HepG2 (cell line): ENCODE measurements around the gene CEACAM4. TPM values are rescaled to one million over a fixed set of nuclear protein-coding genes. Genes with fewer than 3 reads are reported as not detected.

ENCODE experiments used
- ATAC-seq: fragments of 200-7000 bp; cut with Tn5 transposase; 3 replicates; pipeline ENCODE4 v1.9.1; 2020; ENCODE audit warnings: mild to moderate bottlenecking, moderate library complexity
- BruUV-seq: library from RNA; stranded (reverse); fragments of 400-500 nt; replicated peaks from 2 replicates; lab custom pipeline; 2021; lab: Mats Ljungman, UMichigan
- CTCF ChIA-PET: fragments of 300-600 bp; formaldehyde crosslinking; extraction: SDS; loops from one replicate; lab custom pipeline; 2021; ENCODE audit warnings: low total read pairs, inconsistent platforms, low intra/inter-chr PET ratio; lab: Yijun Ruan, JAX
- POLR2A ChIA-PET: fragments of 350-600 bp; sonication (Branson Sonifier 250); formaldehyde crosslinking; loops from one replicate; lab custom pipeline; 2020; ENCODE audit warnings: antibody characterized with exemption, inconsistent platforms; lab: Yijun Ruan, JAX
- DNase-seq: peaks from one replicate; pipeline ENCODE4 v3.0.0-alpha.2; 2015; ENCODE audit warnings: low spot score
- FAIRE-seq: peaks from 3 replicates; lab custom pipeline; 2011; peaks lifted over from hg19 to GRCh38; lab: Jason Lieb, UNC
- H2AFZ ChIP-seq: one replicate; pipeline ENCODE4 v1.6.1; 2011; ENCODE audit warnings: low read length, inconsistent platforms
- H3K27ac ChIP-seq: fragments of 300-600 bp; 3 replicates; pipeline ENCODE4 v1.8.0; 2011; ENCODE audit warnings: mixed run types, mild to moderate bottlenecking, mixed read lengths, low read length, inconsistent platforms; ENCODE audit not compliant: insufficient read depth; ENCODE audit errors: extremely low read length
- H3K27me3 ChIP-seq, 2 experiments: fragments of 200-600 bp in 1 of 2; 2 replicates in 1 of 2; 3 replicates in 1 of 2; pipeline versions ENCODE4 v1.6.0 to v1.8.0; 2011; ENCODE audit warnings: low read length in 2 of 2, mild to moderate bottlenecking in 2 of 2, moderate library complexity in 2 of 2, inconsistent platforms in 1 of 2; ENCODE audit not compliant: insufficient read depth in 2 of 2, control insufficient read depth in 1 of 2
- H3K36me3 ChIP-seq, 2 experiments: fragments of 200-600 bp in 1 of 2; replicated peaks in 1 of 2; 2 replicates in 1 of 2; 3 replicates in 1 of 2; pipeline versions ENCODE4 v1.5.1 to v1.8.0; 2011; ENCODE audit warnings: low read length in 2 of 2, inconsistent platforms in 1 of 2; ENCODE audit not compliant: insufficient read depth in 2 of 2, control insufficient read depth in 1 of 2
- H3K4me1 ChIP-seq: 2 replicates; pipeline ENCODE4 v1.5.1; 2012; ENCODE audit warnings: low read length, inconsistent platforms; ENCODE audit not compliant: insufficient read depth
- H3K4me2 ChIP-seq: 2 replicates; pipeline ENCODE4 v1.6.0; 2011; ENCODE audit warnings: low read depth, low read length, inconsistent platforms
- H3K4me3 ChIP-seq, 3 experiments: fragments of 200-600 bp in 1 of 3; sonication (generic), shearing (Covaris generic) in 1 of 3; replicated peaks in 1 of 3; 2 replicates each; pipeline ENCODE4 v1.5.1; 2011 to 2016; ENCODE audit warnings: low read length in 3 of 3, inconsistent platforms in 2 of 3, low read depth in 2 of 3, mild to moderate bottlenecking in 2 of 3, control low read depth in 1 of 3, mixed read lengths in 1 of 3; ENCODE audit not compliant: insufficient read depth in 1 of 3
- H3K79me2 ChIP-seq: one replicate; pipeline ENCODE4 v1.6.1; 2011; ENCODE audit warnings: low read length, inconsistent platforms; ENCODE audit not compliant: insufficient read depth
- H3K9ac ChIP-seq: 2 replicates; pipeline ENCODE4 v1.6.0; 2011; ENCODE audit warnings: mild to moderate bottlenecking, low read depth, low read length, inconsistent platforms; ENCODE audit not compliant: insufficient read depth
- H3K9me3 ChIP-seq: 2 replicates; pipeline ENCODE4 v1.5.1; 2012; ENCODE audit warnings: mild to moderate bottlenecking, low read length
- H4K20me1 ChIP-seq: 2 replicates; pipeline ENCODE4 v1.6.0; 2011; ENCODE audit warnings: inconsistent platforms, mild to moderate bottlenecking, low read length, moderate library complexity; ENCODE audit not compliant: insufficient read depth
- GATAD1 ChIP-seq: IDR thresholded peaks from 2 replicates; pipeline ENCODE4 v1.6.1; 2016; ENCODE audit warnings: missing genetic modification reagents, missing compliant biosample characterization
- KLF15 ChIP-seq: sonication (generic); formaldehyde crosslinking; IDR thresholded peaks from 2 replicates; pipeline ENCODE4 v1.8.1; 2023; ENCODE audit warnings: borderline replicate concordance, mild to moderate bottlenecking, inconsistent platforms, missing genetic modification reagents, mixed read lengths
- MAFG ChIP-seq: sonication (generic); formaldehyde crosslinking; IDR thresholded peaks from 2 replicates; pipeline ENCODE4 v1.5.1; 2020; ENCODE audit warnings: mild to moderate bottlenecking, missing genetic modification reagents
- SIN3A ChIP-seq: IDR thresholded peaks from 2 replicates; pipeline ENCODE4 v1.6.1; 2011; ENCODE audit warnings: low read depth, mild to moderate bottlenecking, control low read depth, low read length, borderline replicate concordance
- TCF7L2 ChIP-seq: IDR thresholded peaks from 2 replicates; pipeline ENCODE4 v1.6.1; 2011; ENCODE audit warnings: mild to moderate bottlenecking, low read depth, low read length, moderate library complexity
- U2AF1 ChIP-seq: fragments of 200-400 bp; formaldehyde crosslinking; optimal IDR thresholded peaks from 2 replicates; pipeline ENCODE3; 2017; ENCODE audit warnings: mild to moderate bottlenecking, low read depth, low read length
- ZEB1 ChIP-seq: IDR thresholded peaks from 2 replicates; pipeline ENCODE4 v1.6.1; 2012; ENCODE audit warnings: mild to moderate bottlenecking, low read depth, inconsistent platforms; ENCODE audit not compliant: insufficient replicate concordance
- ZNF766 ChIP-seq: sonication (generic); formaldehyde crosslinking; IDR thresholded peaks from 2 replicates; pipeline ENCODE4 v1.5.0; 2020; ENCODE audit warnings: missing genetic modification reagents, borderline replicate concordance
- ZSCAN22 ChIP-seq: sonication (generic); formaldehyde crosslinking; IDR thresholded peaks from 2 replicates; pipeline ENCODE4 v1.4.0; 2020; ENCODE audit warnings: mild to moderate bottlenecking, missing genetic modification reagents
- WGBS: methylation state at CpG from one replicate; pipeline ENCODE4 v1.1.6; 2017; ENCODE audit warnings: low lambda C conversion rate; 5-methylcytosine and 5-hydroxymethylcytosine counted together
- in situ Hi-C: cut with HindIII; loops from 2 replicates; pipeline ENCODE4 v1.10.0; 2017; ENCODE audit warnings: low pct_unique_long_range_greater_than_20kb; ENCODE audit not compliant: extremely low pct_ligation_motif_present
- intact Hi-C: fragments of 100-400 bp; cut with micrococcal nuclease; formaldehyde crosslinking; loops from one replicate; pipeline ENCODE4 v1.10.0; 2022; ENCODE audit not compliant: unreplicated experiment
- polyA plus RNA-seq, 8 experiments: library from polyadenylated mRNA; depleted of rRNA in 3 of 8; stranded (reverse) in 7 of 8; unstranded in 1 of 8; fragments of >200 nt; fragmentation: Illumina TruSeq in 4 of 8; extraction: Trizol in 4 of 8; gene quantifications; 2 replicates each; pipeline versions ENCODE4 v1.2.1 to v1.2.3, GENCODE V29; 2011 to 2016; ENCODE audit warnings: low read depth in 4 of 8, missing spikeins in 1 of 8, mixed read lengths in 1 of 8; ENCODE audit not compliant: insufficient read depth in 1 of 8
- total RNA-seq, 5 experiments: library from RNA; depleted of rRNA; stranded (reverse); fragments of >200 nt; fragmentation: Illumina TruSeq; extraction: Trizol; gene quantifications; 2 replicates each; pipeline ENCODE4 v1.2.3, GENCODE V29; 2016; ENCODE audit warnings: low read depth in 1 of 5
- TF ChIP-seq, protein P1 (sequence below): sonication (generic); formaldehyde crosslinking; IDR thresholded peaks from 2 replicates; pipeline ENCODE4 v1.4.0; 2020; ENCODE audit warnings: missing genetic modification reagents, borderline replicate concordance
- TF ChIP-seq, protein P2 (sequence below): IDR thresholded peaks from 2 replicates; pipeline ENCODE4 v1.6.1; 2016; ENCODE audit warnings: mild to moderate bottlenecking, missing biosample characterization, missing genetic modification reagents
- TF ChIP-seq, protein P3 (sequence below): sonication (generic); formaldehyde crosslinking; IDR thresholded peaks from 2 replicates; pipeline ENCODE4 v1.4.0; 2020; ENCODE audit warnings: missing genetic modification reagents, mild to moderate bottlenecking, borderline replicate concordance
- TF ChIP-seq, protein P4 (sequence below): sonication (generic); formaldehyde crosslinking; IDR thresholded peaks from 2 replicates; pipeline ENCODE4 v1.9.0; 2022; ENCODE audit warnings: missing genetic modification reagents, mild to moderate bottlenecking, borderline replicate concordance
- TF ChIP-seq, protein P5 (sequence below): sonication (generic); formaldehyde crosslinking; conservative IDR thresholded peaks from 2 replicates; pipeline ENCODE4 v1.4.0; 2020; ENCODE audit warnings: missing genetic modification reagents
- TF ChIP-seq, protein P6 (sequence below): sonication (generic); formaldehyde crosslinking; IDR thresholded peaks from 2 replicates; pipeline ENCODE4 v1.8.0; 2022; ENCODE audit warnings: missing genetic modification reagents, mild to moderate bottlenecking, inconsistent platforms, borderline replicate concordance

CEACAM4 gene
- total and polyA plus RNA-seq, 2 of the 13 experiments (the other 11 are each of a cell fraction or from before 2014, with no cell fraction given), result not detected

DNA sequence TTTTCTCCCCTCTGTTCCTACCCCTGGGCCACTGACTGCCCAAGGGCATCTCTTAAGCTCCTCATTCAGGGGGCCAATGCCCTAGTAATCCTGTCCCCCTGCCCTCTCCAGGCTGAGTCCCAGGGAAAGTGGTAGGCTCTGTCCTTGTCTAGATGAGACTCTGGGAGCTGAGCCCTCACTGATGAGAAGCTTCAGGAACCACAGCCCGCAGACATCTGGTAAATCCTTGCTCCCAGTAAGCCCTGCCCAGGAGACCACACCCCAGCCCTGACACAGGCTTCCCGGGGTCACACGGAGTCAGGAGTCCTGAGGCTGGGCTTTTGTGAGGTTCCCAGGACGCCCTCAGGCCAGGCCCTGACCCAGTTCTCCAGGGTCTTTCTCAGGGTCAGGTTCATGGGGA is 1.9 kb downstream of the CEACAM4 start (continued):
- TF ChIP-seq, protein P1, sequence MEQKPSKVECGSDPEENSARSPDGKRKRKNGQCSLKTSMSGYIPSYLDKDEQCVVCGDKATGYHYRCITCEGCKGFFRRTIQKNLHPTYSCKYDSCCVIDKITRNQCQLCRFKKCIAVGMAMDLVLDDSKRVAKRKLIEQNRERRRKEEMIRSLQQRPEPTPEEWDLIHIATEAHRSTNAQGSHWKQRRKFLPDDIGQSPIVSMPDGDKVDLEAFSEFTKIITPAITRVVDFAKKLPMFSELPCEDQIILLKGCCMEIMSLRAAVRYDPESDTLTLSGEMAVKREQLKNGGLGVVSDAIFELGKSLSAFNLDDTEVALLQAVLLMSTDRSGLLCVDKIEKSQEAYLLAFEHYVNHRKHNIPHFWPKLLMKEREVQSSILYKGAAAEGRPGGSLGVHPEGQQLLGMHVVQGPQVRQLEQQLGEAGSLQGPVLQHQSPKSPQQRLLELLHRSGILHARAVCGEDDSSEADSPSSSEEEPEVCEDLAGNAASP (CRISPR knock-in tag), result no peak
- TF ChIP-seq ZNF766 (CRISPR knock-in tag), result no peak
- no peak for TF ChIP-seq TCF7L2

DNA sequence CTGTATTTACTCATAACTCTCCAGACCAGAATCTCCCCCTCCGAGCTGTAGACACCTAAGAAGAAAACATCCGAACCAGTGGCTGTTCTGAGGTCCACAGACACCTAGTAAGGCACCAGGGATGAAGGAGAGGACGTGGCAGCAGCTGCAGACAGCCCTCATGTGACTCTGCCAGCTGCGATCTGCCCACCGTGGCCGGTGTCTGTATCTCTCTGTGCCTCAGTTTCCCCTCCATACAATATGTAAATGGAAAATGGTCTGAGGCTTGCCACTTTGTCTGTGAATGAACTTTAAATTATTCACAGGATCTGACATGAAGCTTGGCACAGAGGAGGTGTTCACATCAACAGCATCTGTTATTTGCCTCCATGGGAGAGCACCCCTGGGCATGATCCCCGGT is 2.4 kb downstream of the CEACAM4 start:
- 4% methylated on average over 7 of the region's 7 CpGs for WGBS
- FAIRE-seq (no peak), ATAC-seq (no peak), DNase-seq (no peak)
- Histone ChIP-seq H2AFZ (no peak overlapping the region), H3K79me2 (no peaks in the 10 kb centered on the region), H3K9me3 (no peaks in the 10 kb centered on the region), H3K4me1 (no peaks in the 10 kb centered on the region), H3K27ac (no peak overlapping the region), H3K4me3 (no peak overlapping the region), H4K20me1 (no peaks in the 10 kb centered on the region), H3K9ac (no peak overlapping the region), H3K36me3 (no peaks in the 10 kb centered on the region), H3K4me2 (no peak overlapping the region), H3K27me3 (peaks cover 0 to 7% of the 10 kb centered on the region in 2 experiments; a peak in 1 of 5 replicates)
- intact Hi-C loops, result no loop called here
- POLR2A ChIA-PET, result no interaction called here
- CTCF ChIA-PET, result no interaction called here
- no TSS peak for BruUV-seq
- in situ Hi-C loops, result no loop called here
- TF ChIP-seq, protein P2, sequence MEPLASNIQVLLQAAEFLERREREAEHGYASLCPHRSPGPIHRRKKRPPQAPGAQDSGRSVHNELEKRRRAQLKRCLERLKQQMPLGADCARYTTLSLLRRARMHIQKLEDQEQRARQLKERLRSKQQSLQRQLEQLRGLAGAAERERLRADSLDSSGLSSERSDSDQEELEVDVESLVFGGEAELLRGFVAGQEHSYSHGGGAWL (CRISPR knock-in tag), result no peak
- TF ChIP-seq, protein P3, sequence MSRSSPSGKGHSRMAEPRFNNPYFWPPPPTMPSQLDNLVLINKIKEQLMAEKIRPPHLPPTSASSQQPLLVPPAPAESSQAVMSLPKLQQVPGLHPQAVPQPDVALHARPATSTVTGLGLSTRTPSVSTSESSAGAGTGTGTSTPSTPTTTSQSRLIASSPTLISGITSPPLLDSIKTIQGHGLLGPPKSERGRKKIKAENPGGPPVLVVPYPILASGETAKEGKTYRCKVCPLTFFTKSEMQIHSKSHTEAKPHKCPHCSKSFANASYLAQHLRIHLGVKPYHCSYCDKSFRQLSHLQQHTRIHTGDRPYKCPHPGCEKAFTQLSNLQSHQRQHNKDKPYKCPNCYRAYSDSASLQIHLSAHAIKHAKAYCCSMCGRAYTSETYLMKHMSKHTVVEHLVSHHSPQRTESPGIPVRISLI, result no peak
- TF ChIP-seq MAFG (CRISPR knock-in tag), result no peak
- no peak for TF ChIP-seq GATAD1 (CRISPR knock-in tag)
- TF ChIP-seq, protein P4, sequence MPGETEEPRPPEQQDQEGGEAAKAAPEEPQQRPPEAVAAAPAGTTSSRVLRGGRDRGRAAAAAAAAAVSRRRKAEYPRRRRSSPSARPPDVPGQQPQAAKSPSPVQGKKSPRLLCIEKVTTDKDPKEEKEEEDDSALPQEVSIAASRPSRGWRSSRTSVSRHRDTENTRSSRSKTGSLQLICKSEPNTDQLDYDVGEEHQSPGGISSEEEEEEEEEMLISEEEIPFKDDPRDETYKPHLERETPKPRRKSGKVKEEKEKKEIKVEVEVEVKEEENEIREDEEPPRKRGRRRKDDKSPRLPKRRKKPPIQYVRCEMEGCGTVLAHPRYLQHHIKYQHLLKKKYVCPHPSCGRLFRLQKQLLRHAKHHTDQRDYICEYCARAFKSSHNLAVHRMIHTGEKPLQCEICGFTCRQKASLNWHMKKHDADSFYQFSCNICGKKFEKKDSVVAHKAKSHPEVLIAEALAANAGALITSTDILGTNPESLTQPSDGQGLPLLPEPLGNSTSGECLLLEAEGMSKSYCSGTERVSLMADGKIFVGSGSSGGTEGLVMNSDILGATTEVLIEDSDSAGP (CRISPR knock-in tag), result no peak
- no peak for TF ChIP-seq ZEB1
- no peak for TF ChIP-seq SIN3A
- TF ChIP-seq, protein P5, sequence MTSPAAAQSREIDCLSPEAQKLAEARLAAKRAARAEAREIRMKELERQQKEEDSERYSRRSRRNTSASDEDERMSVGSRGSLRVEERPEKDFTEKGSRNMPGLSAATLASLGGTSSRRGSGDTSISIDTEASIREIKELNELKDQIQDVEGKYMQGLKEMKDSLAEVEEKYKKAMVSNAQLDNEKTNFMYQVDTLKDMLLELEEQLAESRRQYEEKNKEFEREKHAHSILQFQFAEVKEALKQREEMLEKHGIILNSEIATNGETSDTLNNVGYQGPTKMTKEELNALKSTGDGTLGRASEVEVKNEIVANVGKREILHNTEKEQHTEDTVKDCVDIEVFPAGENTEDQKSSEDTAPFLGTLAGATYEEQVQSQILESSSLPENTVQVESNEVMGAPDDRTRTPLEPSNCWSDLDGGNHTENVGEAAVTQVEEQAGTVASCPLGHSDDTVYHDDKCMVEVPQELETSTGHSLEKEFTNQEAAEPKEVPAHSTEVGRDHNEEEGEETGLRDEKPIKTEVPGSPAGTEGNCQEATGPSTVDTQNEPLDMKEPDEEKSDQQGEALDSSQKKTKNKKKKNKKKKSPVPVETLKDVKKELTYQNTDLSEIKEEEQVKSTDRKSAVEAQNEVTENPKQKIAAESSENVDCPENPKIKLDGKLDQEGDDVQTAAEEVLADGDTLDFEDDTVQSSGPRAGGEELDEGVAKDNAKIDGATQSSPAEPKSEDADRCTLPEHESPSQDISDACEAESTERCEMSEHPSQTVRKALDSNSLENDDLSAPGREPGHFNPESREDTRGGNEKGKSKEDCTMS (CRISPR knock-in tag), result no peak
- no peak for TF ChIP-seq KLF15 (CRISPR knock-in tag)
- no peak for TF ChIP-seq ZSCAN22 (CRISPR knock-in tag)
- TF ChIP-seq U2AF1, result no peak
- TF ChIP-seq, protein P6, sequence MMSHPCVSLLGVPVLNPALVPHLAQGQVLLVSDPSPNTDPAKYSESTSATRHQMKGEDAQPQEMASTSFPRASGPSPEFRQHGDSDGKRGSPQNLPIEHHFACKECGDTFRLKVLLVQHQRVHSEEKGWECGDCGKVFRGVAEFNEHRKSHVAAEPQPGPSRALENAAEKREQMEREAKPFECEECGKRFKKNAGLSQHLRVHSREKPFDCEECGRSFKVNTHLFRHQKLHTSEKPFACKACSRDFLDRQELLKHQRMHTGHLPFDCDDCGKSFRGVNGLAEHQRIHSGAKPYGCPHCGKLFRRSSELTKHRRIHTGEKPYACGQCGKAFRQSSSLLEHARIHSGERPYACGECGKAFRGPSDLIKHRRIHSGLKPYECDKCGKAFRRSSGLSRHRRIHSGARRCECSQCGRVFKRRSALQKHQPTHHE (CRISPR knock-in tag), result no peak
